Suprapubic skin (tissue), 3 donors: ENCODE measurements around the gene NAPG.

Experiments used
- CTCF ChIP-seq, 2 donors: fragments of 200-600 bp in 1 of 2; fragments of 450-650 bp in 1 of 2; sonication (generic) in 1 of 2; IDR thresholded peaks; one replicate each; pipeline ENCODE4 v1.5.1; 2016 to 2019; ENCODE audit warnings: antibody characterized with exemption in 2 of 2, mild to moderate bottlenecking in 1 of 2, moderate library complexity in 1 of 2
- POLR2AphosphoS5 ChIP-seq, 3 donors: sonication (generic); formaldehyde crosslinking; IDR thresholded peaks; one replicate each; pipeline ENCODE4 v1.6.1; 2017; ENCODE audit warnings: antibody characterized with exemption in 3 of 3

GRCh38 chr18:10570622-10571021, 44.8 kb downstream of the NAPG start:
- no peak for TF ChIP-seq POLR2AphosphoS5 (IDR thresholded peaks at IDR 0.05)
- TF ChIP-seq CTCF (IDR thresholded peaks at IDR 0.05), result no peak
